Measurements from ENCODE around the gene CPXM2. TPM values are rescaled to one million over a fixed set of nuclear protein-coding genes. Genes with fewer than 3 reads are reported as not detected.
A peak's percentile ranks its signal among the peaks of the same experiment; 100 is the strongest.

The CPXM2 gene
- total RNA-seq, 1 experiment from 2014 or later: not detected

- ChIA-PET CTCF (no interaction called here), POLR2A (no interaction called here)
- Histone ChIP-seq H3K4me1 (ENCODE audit: control insufficient read depth, insufficient read depth, low read length) (peaks cover 3% of the 10 kb centered on the region; the same call in 1 of the 2 replicates), H3K27me3 (ENCODE audit: control insufficient read depth, insufficient read depth, low read length) (peaks cover 53% of the 10 kb centered on the region), H3K9me3 (ENCODE audit: control insufficient read depth, insufficient read depth, low read depth, low read length) (no peaks in the 10 kb centered on the region), H3K36me3 (ENCODE audit: control insufficient read depth, insufficient read depth, low read length) (no peaks in the 10 kb centered on the region), H3K27ac (ENCODE audit: low read length) (no peak overlapping the region), H3K4me3 (ENCODE audit: low read depth in 2 of 2, low read length in 2 of 2) (no peak overlapping the region)
- ATAC-seq: 0 out of 2 replicates have a peak, but pooled peaks have one; percentile 28
- intact Hi-C loops (cut with micrococcal nuclease; ENCODE audit: unreplicated experiment): no loop called here
- BruUV-seq (replicated peaks): no TSS peak
- in situ Hi-C loops (cut with HindIII; ENCODE audit: low pct_unique_long_range_greater_than_20kb, low sequenced_read_pairs): no loop called here
- TF ChIP-seq SIN3A (IDR thresholded peaks at IDR 0.05; ENCODE audit: borderline replicate concordance, insufficient read depth, low read depth, low read length): no peak
- no peak for TF ChIP-seq CTCF (IDR thresholded peaks at IDR 0.05)
- TF ChIP-seq TCF7L2 (IDR thresholded peaks at IDR 0.05; ENCODE audit: low read depth, low read length): no peak
- TF ChIP-seq, protein P1, sequence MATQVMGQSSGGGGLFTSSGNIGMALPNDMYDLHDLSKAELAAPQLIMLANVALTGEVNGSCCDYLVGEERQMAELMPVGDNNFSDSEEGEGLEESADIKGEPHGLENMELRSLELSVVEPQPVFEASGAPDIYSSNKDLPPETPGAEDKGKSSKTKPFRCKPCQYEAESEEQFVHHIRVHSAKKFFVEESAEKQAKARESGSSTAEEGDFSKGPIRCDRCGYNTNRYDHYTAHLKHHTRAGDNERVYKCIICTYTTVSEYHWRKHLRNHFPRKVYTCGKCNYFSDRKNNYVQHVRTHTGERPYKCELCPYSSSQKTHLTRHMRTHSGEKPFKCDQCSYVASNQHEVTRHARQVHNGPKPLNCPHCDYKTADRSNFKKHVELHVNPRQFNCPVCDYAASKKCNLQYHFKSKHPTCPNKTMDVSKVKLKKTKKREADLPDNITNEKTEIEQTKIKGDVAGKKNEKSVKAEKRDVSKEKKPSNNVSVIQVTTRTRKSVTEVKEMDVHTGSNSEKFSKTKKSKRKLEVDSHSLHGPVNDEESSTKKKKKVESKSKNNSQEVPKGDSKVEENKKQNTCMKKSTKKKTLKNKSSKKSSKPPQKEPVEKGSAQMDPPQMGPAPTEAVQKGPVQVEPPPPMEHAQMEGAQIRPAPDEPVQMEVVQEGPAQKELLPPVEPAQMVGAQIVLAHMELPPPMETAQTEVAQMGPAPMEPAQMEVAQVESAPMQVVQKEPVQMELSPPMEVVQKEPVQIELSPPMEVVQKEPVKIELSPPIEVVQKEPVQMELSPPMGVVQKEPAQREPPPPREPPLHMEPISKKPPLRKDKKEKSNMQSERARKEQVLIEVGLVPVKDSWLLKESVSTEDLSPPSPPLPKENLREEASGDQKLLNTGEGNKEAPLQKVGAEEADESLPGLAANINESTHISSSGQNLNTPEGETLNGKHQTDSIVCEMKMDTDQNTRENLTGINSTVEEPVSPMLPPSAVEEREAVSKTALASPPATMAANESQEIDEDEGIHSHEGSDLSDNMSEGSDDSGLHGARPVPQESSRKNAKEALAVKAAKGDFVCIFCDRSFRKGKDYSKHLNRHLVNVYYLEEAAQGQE (IDR thresholded peaks at IDR 0.05; ENCODE audit: insufficient read depth in 1 of 2, low read depth in 2 of 2, low read length in 1 of 2): no peak
- no peak for TF ChIP-seq POLR2AphosphoS5 (IDR thresholded peaks at IDR 0.05; ENCODE audit: low read depth, low read length)
- no peak for DNase-seq (ENCODE audit: low read depth, low spot score)
Observed at GRCh38 chr10:123761666-123762230, 129.9 kb downstream of the CPXM2 start.

DNA sequence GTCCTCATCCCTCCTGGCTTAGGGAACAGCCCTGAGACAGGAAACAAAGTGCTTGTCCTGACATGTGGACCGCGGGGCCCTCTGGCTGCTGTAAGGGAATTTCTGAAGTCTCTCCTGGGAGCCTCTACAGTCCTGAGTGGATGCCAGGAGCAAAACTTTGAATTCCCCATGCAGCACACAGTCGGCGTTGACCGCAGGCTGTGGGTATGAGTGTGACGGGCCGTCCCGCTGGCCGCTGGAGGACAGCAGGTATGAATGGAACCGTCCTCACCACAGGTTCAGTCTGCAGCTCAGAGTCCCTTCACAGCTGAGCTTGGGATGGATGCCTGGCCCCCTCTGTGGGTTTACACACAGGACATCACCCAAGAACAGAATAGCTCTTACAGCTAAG lies 130.6 kb downstream of the CPXM2 start:
- H3K4me3 ChIP-seq (ENCODE audit: low read depth in 2 of 2, low read length in 2 of 2): no peak overlapping the region
- peaks cover 47% of the 10 kb centered on the region for H3K27me3 ChIP-seq (ENCODE audit: control insufficient read depth, insufficient read depth, low read length)
- H3K36me3 ChIP-seq (ENCODE audit: control insufficient read depth, insufficient read depth, low read length): no peaks in the 10 kb centered on the region
- intact Hi-C loops (cut with micrococcal nuclease; ENCODE audit: unreplicated experiment) (no loop called here), in situ Hi-C loops (cut with HindIII; ENCODE audit: low pct_unique_long_range_greater_than_20kb, low sequenced_read_pairs) (no loop called here)
- no peaks in the 10 kb centered on the region for H3K9me3 ChIP-seq (ENCODE audit: control insufficient read depth, insufficient read depth, low read depth, low read length)
- TF ChIP-seq, protein P1 (IDR thresholded peaks at IDR 0.05; ENCODE audit: insufficient read depth in 1 of 2, low read depth in 2 of 2, low read length in 1 of 2): no peak
- TF ChIP-seq TCF7L2 (IDR thresholded peaks at IDR 0.05; ENCODE audit: low read depth, low read length) (no peak), SIN3A (IDR thresholded peaks at IDR 0.05; ENCODE audit: borderline replicate concordance, insufficient read depth, low read depth, low read length) (no peak), CTCF (IDR thresholded peaks at IDR 0.05) (no peak), POLR2AphosphoS5 (IDR thresholded peaks at IDR 0.05; ENCODE audit: low read depth, low read length) (no peak)
- H3K27ac ChIP-seq (ENCODE audit: low read length): no peak overlapping the region
- POLR2A ChIA-PET: no interaction called here
- peak; percentile 54; the same call in 1 of the 2 replicates for ATAC-seq
- H3K4me1 ChIP-seq (ENCODE audit: control insufficient read depth, insufficient read depth, low read length): peaks cover 3% of the 10 kb centered on the region; the same call in 1 of the 2 replicates
- CTCF ChIA-PET: no interaction called here
- no peak for DNase-seq (ENCODE audit: low read depth, low spot score)
- no TSS peak for BruUV-seq (replicated peaks)

Data from Panc1 (cell line).